MM.1S (cell line): ENCODE results near the gene FRAS1.
"Not testable (repeated sequence)": the region's sequence is repeated elsewhere in the genome, so short reads cannot be mapped to it uniquely, and the experiment has no call there.

Experiments used
- DNase-seq: peaks from one replicate; pipeline ENCODE4 v3.0.0-alpha.2; 2015
- H2AFZ ChIP-seq: fragments of 300-600 bp; sonication (generic); 2 replicates; pipeline ENCODE4 v1.6.0; 2016; ENCODE audit warnings: antibody characterized with exemption, low read length
- H3F3A ChIP-seq: fragments of 300-600 bp; sonication (generic); 2 replicates; pipeline ENCODE4 v1.6.1; 2016; ENCODE audit warnings: mild to moderate bottlenecking, antibody characterized with exemption, low read length, moderate library complexity, mixed read lengths; ENCODE audit not compliant: insufficient read depth
- H3K27ac ChIP-seq: fragments of 300-600 bp; sonication (generic); 2 replicates; pipeline ENCODE4 v1.5.1; 2016; ENCODE audit warnings: mild to moderate bottlenecking, low read length
- H3K27me3 ChIP-seq: fragments of 300-600 bp; sonication (generic); replicated peaks from 2 replicates; pipeline ENCODE4 v1.6.0; 2016; ENCODE audit warnings: low read length; ENCODE audit not compliant: insufficient read depth
- H3K36me3 ChIP-seq: fragments of 300-600 bp; sonication (generic); replicated peaks from 2 replicates; pipeline ENCODE4 v1.6.1; 2016; ENCODE audit warnings: mild to moderate bottlenecking, low read length, mixed read lengths; ENCODE audit not compliant: insufficient read depth
- H3K4me1 ChIP-seq: fragments of 300-600 bp; sonication (generic); 2 replicates; pipeline ENCODE4 v1.6.1; 2016; ENCODE audit warnings: low read length, mixed read lengths
- H3K4me2 ChIP-seq: fragments of 300-600 bp; sonication (generic); 2 replicates; pipeline ENCODE4 v1.6.0; 2016; ENCODE audit warnings: low read depth, low read length
- H3K4me3 ChIP-seq: fragments of 300-600 bp; sonication (generic); 2 replicates; pipeline ENCODE4 v1.5.1; 2016; ENCODE audit warnings: low read length, mixed read lengths
- H3K79me2 ChIP-seq: fragments of 300-600 bp; sonication (generic); 2 replicates; pipeline ENCODE4 v1.6.1; 2016; ENCODE audit warnings: mixed run types, low read length, mixed read lengths
- H3K9ac ChIP-seq: fragments of 300-600 bp; sonication (generic); 2 replicates; pipeline ENCODE4 v1.6.1; 2016; ENCODE audit warnings: low read length, mixed read lengths
- H3K9me2 ChIP-seq: fragments of 300-600 bp; sonication (generic); replicated peaks from 2 replicates; pipeline ENCODE4 v1.6.1; 2016; ENCODE audit warnings: mild to moderate bottlenecking, low read length, mixed read lengths; ENCODE audit not compliant: insufficient read depth
- H3K9me3 ChIP-seq: fragments of 300-600 bp; sonication (generic); replicated peaks from 2 replicates; pipeline ENCODE4 v1.6.1; 2016; ENCODE audit warnings: mild to moderate bottlenecking, low read length, mixed read lengths; ENCODE audit not compliant: insufficient read depth
- H4K20me1 ChIP-seq: fragments of 300-600 bp; sonication (generic); 2 replicates; pipeline ENCODE4 v1.6.1; 2016; ENCODE audit warnings: mild to moderate bottlenecking, low read length, moderate library complexity, mixed read lengths; ENCODE audit not compliant: insufficient read depth
- EZH2 ChIP-seq: fragments of 300-600 bp; sonication (generic); optimal IDR thresholded peaks from 2 replicates; pipeline ENCODE3; 2017; ENCODE audit warnings: low read depth, mild to moderate bottlenecking, antibody characterized with exemption, low read length, mixed read lengths
- EZH2phosphoT487 ChIP-seq: fragments of 300-600 bp; sonication (generic); IDR thresholded peaks from 2 replicates; pipeline ENCODE4 v1.6.1; 2018; ENCODE audit warnings: antibody characterized with exemption, low read length
- TF ChIP-seq, protein P1 (sequence below): fragments of 300-600 bp; sonication (generic); IDR thresholded peaks from 2 replicates; pipeline ENCODE4 v1.5.1; 2016; ENCODE audit warnings: antibody characterized with exemption, low read length, mixed read lengths

Gene FRAS1

GRCh38 chr4:78205591-78205990 lies 148.5 kb downstream of the FRAS1 start:
- no peak overlapping the region for H3K4me2 ChIP-seq
- H2AFZ ChIP-seq: no peak overlapping the region
- no peaks in the 10 kb centered on the region for H3K9me2 ChIP-seq
- no peaks in the 10 kb centered on the region for H3K9me3 ChIP-seq
- H4K20me1 ChIP-seq: no peaks in the 10 kb centered on the region
- H3K27ac ChIP-seq: no peak overlapping the region
- no peaks in the 10 kb centered on the region for H3F3A ChIP-seq
- H3K4me1 ChIP-seq: no peaks in the 10 kb centered on the region
- H3K9ac ChIP-seq: no peak overlapping the region
- no peak for DNase-seq
- H3K36me3 ChIP-seq: no peaks in the 10 kb centered on the region
- TF ChIP-seq, protein P1, sequence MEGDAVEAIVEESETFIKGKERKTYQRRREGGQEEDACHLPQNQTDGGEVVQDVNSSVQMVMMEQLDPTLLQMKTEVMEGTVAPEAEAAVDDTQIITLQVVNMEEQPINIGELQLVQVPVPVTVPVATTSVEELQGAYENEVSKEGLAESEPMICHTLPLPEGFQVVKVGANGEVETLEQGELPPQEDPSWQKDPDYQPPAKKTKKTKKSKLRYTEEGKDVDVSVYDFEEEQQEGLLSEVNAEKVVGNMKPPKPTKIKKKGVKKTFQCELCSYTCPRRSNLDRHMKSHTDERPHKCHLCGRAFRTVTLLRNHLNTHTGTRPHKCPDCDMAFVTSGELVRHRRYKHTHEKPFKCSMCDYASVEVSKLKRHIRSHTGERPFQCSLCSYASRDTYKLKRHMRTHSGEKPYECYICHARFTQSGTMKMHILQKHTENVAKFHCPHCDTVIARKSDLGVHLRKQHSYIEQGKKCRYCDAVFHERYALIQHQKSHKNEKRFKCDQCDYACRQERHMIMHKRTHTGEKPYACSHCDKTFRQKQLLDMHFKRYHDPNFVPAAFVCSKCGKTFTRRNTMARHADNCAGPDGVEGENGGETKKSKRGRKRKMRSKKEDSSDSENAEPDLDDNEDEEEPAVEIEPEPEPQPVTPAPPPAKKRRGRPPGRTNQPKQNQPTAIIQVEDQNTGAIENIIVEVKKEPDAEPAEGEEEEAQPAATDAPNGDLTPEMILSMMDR: no peak
- no peak overlapping the region for H3K4me3 ChIP-seq
- H3K79me2 ChIP-seq: no peaks in the 10 kb centered on the region
- H3K27me3 ChIP-seq: no peaks in the 10 kb centered on the region

DNA sequence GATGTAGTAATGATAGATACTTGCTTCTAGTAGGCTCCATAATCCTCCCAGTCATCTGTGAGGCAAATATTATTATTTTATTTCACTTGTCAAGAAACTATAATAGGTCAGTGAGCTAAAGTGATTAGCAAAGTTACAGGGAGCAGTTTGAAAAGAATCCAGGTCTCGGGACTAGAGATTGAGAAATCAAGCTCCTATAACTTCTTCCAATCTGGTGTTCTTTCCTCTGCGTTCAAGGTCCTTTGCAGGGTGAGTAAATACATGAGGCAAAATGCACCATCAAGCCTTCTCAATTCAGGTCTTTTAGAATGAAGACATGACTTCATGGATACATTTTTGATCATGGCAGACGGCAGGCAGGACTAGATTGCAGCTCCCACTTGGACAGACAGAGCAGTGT lies 150.4 kb downstream of the FRAS1 start:
- H3K9ac ChIP-seq: no peak overlapping the region
- H4K20me1 ChIP-seq: no peaks in the 10 kb centered on the region
- H3K4me2 ChIP-seq: no peak overlapping the region
- H3K9me2 ChIP-seq: no peaks in the 10 kb centered on the region
- no peaks in the 10 kb centered on the region for H3K36me3 ChIP-seq
- no peak for DNase-seq
- H3F3A ChIP-seq: no peaks in the 10 kb centered on the region
- H3K4me3 ChIP-seq: no peak overlapping the region
- H3K79me2 ChIP-seq: no peaks in the 10 kb centered on the region
- H3K27me3 ChIP-seq: no peaks in the 10 kb centered on the region
- H2AFZ ChIP-seq: no peak overlapping the region
- no peaks in the 10 kb centered on the region for H3K9me3 ChIP-seq
- no peak for TF ChIP-seq EZH2
- no peak for TF ChIP-seq EZH2phosphoT487
- TF ChIP-seq, protein P1: no peak
- no peaks in the 10 kb centered on the region for H3K4me1 ChIP-seq
- no peak overlapping the region for H3K27ac ChIP-seq

DNA sequence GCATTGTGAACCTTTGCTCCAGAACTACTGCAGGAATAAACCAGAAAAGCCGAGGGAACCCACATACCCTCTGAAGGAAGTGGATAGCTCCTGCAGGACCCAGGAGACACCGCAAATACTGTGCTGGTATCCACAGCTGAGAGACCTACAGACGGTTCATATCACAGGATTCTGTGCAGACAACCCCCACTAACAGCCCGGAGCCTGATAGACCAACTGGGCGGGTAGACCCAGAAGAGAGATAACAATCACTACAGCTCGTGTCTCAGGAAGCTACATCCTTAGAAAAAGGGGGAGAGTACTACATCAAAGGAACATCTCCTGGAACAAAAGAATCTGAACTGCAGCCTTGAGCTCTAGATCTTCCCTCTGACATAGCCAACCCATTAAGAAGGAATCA lies 150.8 kb downstream of the FRAS1 start:
- no peaks in the 10 kb centered on the region for H4K20me1 ChIP-seq
- TF ChIP-seq EZH2phosphoT487 (no peak), EZH2 (no peak)
- TF ChIP-seq, protein P1: no peak
- no peak overlapping the region for H3K27ac ChIP-seq
- H3K27me3 ChIP-seq: no peaks in the 10 kb centered on the region
- no peaks in the 10 kb centered on the region for H3K9me2 ChIP-seq
- H3K4me2 ChIP-seq: no peak overlapping the region
- no peak overlapping the region for H3K9ac ChIP-seq
- no peaks in the 10 kb centered on the region for H3F3A ChIP-seq
- H3K79me2 ChIP-seq: no peaks in the 10 kb centered on the region
- no peaks in the 10 kb centered on the region for H3K36me3 ChIP-seq
- H3K9me3 ChIP-seq: no peaks in the 10 kb centered on the region
- no peak overlapping the region for H2AFZ ChIP-seq
- no peaks in the 10 kb centered on the region for H3K4me1 ChIP-seq
- DNase-seq: no peak
- H3K4me3 ChIP-seq: no peak overlapping the region

GRCh38 chr4:78208896-78209295 lies 151.8 kb downstream of the FRAS1 start:
- H3K36me3 ChIP-seq, H3K4me2 ChIP-seq, H3K9ac ChIP-seq, H4K20me1 ChIP-seq, H3F3A ChIP-seq, H3K9me3 ChIP-seq, H3K27me3 ChIP-seq, DNase-seq, H3K4me1 ChIP-seq, H2AFZ ChIP-seq, H3K9me2 ChIP-seq, H3K27ac ChIP-seq, H3K4me3 ChIP-seq, H3K79me2 ChIP-seq: not testable (repeated sequence)
